Heart left ventricle (tissue), 16 donors: ENCODE results near the gene ATXN8OS. TPM values are rescaled to one million over a fixed set of nuclear protein-coding genes. Genes with fewer than 3 reads are reported as not detected.

Experiments
- ATAC-seq, 4 donors: fragments of 200-7000 bp; cut with Tn5 transposase; one replicate each; pipeline ENCODE4 v1.9.1; 2020 to 2022; ENCODE audit warnings: moderate library complexity in 4 of 4, mild to moderate bottlenecking in 3 of 4, moderate number of reproducible peaks in 1 of 4
- DNase-seq, 5 donors: peaks; one replicate each; pipeline ENCODE4 v3.0.0-alpha.2; 2020
- H3K27ac ChIP-seq, 12 donors: fragments of 200-600 bp; sonication (generic) in 4 of 12; one replicate each; pipeline versions ENCODE4 v1.5.0 to v1.8.0; 2016 to 2022; ENCODE audit warnings: mild to moderate bottlenecking in 2 of 12
- H3K27me3 ChIP-seq, 9 donors: fragments of 200-600 bp; sonication (generic) in 2 of 9; one replicate each; pipeline versions ENCODE4 v1.5.1 to v1.8.0; 2016 to 2022; ENCODE audit warnings: mild to moderate bottlenecking in 3 of 9
- H3K36me3 ChIP-seq, 9 donors: fragments of 200-600 bp; sonication (generic) in 2 of 9; one replicate each; pipeline versions ENCODE4 v1.5.0 to v1.8.0; 2018 to 2022; ENCODE audit warnings: mild to moderate bottlenecking in 2 of 9
- H3K4me1 ChIP-seq, 12 donors: fragments of 200-600 bp; sonication (generic) in 4 of 12; one replicate each; pipeline versions ENCODE4 v1.5.0 to v1.8.0; 2016 to 2022; ENCODE audit warnings: mild to moderate bottlenecking in 3 of 12
- H3K4me3 ChIP-seq, 12 donors: fragments of 200-600 bp; sonication (generic) in 4 of 12; one replicate each; pipeline versions ENCODE4 v1.5.0 to v1.8.0; 2017 to 2022; ENCODE audit warnings: mild to moderate bottlenecking in 9 of 12, moderate library complexity in 4 of 12
- H3K9me3 ChIP-seq, 12 donors: fragments of 200-600 bp; sonication (generic) in 4 of 12; one replicate each; pipeline versions ENCODE4 v1.5.0 to v1.8.0; 2016 to 2022; ENCODE audit warnings: mild to moderate bottlenecking in 1 of 12
- POLR2A ChIP-seq, 2 donors: fragments of 450-650 bp; IDR thresholded peaks; one replicate each; pipeline ENCODE4 v1.6.1; 2017; ENCODE audit warnings: antibody characterized with exemption in 2 of 2, mild to moderate bottlenecking in 2 of 2, moderate library complexity in 2 of 2
- WGBS, 4 donors: extraction: QIAGEN DNeasy Blood & Tissue Kit in 2 of 4; methylation state at CpG; one replicate each; pipeline versions ENCODE4 v1.1.5 to v1.1.7; 2013 to 2018; 5-methylcytosine and 5-hydroxymethylcytosine counted together
- intact Hi-C, 10 donors: fragments of 100-400 bp; cut with DNase I; formaldehyde crosslinking; loops; one replicate each; pipeline versions ENCODE4 v1.11.1 to v1.14.2; 2022
- polyA plus RNA-seq, 2 donors: library from polyadenylated mRNA; stranded (reverse); fragments of 200-250 nt; gene quantifications; one replicate each; pipeline ENCODE4 v1.2.3, GENCODE V29; 2013
- total RNA-seq, 9 donors: library from RNA; depleted of rRNA in 2 of 9; stranded (reverse); fragments of >200 nt in 2 of 9; fragmentation: NEBNext Ultra II Directional in 3 of 9; extraction: Animal tissue kit (Norgen Biotek cat#: 25700) in 3 of 9; gene quantifications; one replicate each; pipeline versions ENCODE4 v1.1.0 to v1.2.4, GENCODE V29; 2016 to 2023
- TF ChIP-seq, protein P1 (sequence below), 12 donors: fragments of 200-600 bp; sonication (generic) in 4 of 12; IDR thresholded peaks; one replicate each; pipeline versions ENCODE4 v1.5.0 to v1.8.0; 2018 to 2022; ENCODE audit warnings: antibody characterized with exemption in 12 of 12, mild to moderate bottlenecking in 5 of 12
- donor health status: ischemic (EF 13 %, LVEDD 7.1; RV severe dilation, severe dysfunction).
- donor health status: healthy with polysubstance abuse.
- donor health status: DM: no; HTN: yes; CAD: no.
- donor health status: DM: no; HTN: no; CAD: no.
- donor health status: ischemic (EF 25% LVEDD 6.9; RV normal size, moderate dysfunction).
- donor health status: ischemic (EF 25% LVEDD 5.7; RV mildly dilated, moderate dysfunction).
- donor health status: healthy.
- donor health status: DM: yes; HTN: yes; CAD: no.
- donor health status: ischemic (EF 35%, LVEDD 5.7; RV mildly dilated, moderate dysfunction).
- donor health status: nonischemic (EF 11% LVEDD 7.7; RV severe dilation, severe dysfunction).
- donor health status: DM: yes; HTN: yes; CAD: no.
- donor health status: PGD.
- donor health status: ischemic (EF 29% LVEDD 5.4; RV normal size, mild dysfunction).
- donor health status: nonischemic (EF 23%, LVEDD 6.1; RV moderate dilation, normal function).

ATXN8OS gene
- total and polyA plus RNA-seq, 11 donors, result not detected

- intact Hi-C loops, result no loop called here
- Histone ChIP-seq H3K4me3 (no peak overlapping the region), H3K4me1 (no peaks in the 10 kb centered on the region), H3K9me3 (peaks cover 0 to 3% (median 0%) of the 10 kb centered on the region in 12 donors), H3K27ac (no peak overlapping the region), H3K36me3 (no peaks in the 10 kb centered on the region), H3K27me3 (no peaks in the 10 kb centered on the region)
- ATAC-seq (no peak), DNase-seq (no peak)
- 45 to 56% (median 54%) methylated on average over 1 of the region's 1 CpG for WGBS, 4 donors
- TF ChIP-seq, protein P1, sequence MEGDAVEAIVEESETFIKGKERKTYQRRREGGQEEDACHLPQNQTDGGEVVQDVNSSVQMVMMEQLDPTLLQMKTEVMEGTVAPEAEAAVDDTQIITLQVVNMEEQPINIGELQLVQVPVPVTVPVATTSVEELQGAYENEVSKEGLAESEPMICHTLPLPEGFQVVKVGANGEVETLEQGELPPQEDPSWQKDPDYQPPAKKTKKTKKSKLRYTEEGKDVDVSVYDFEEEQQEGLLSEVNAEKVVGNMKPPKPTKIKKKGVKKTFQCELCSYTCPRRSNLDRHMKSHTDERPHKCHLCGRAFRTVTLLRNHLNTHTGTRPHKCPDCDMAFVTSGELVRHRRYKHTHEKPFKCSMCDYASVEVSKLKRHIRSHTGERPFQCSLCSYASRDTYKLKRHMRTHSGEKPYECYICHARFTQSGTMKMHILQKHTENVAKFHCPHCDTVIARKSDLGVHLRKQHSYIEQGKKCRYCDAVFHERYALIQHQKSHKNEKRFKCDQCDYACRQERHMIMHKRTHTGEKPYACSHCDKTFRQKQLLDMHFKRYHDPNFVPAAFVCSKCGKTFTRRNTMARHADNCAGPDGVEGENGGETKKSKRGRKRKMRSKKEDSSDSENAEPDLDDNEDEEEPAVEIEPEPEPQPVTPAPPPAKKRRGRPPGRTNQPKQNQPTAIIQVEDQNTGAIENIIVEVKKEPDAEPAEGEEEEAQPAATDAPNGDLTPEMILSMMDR (IDR thresholded peaks at IDR 0.05), result no peak
- no peak for TF ChIP-seq POLR2A (IDR thresholded peaks at IDR 0.05)
These were observed 66.0 kb downstream of the ATXN8OS start for GRCh38 chr13:70173598-70173959.

- no peaks in the 10 kb centered on the region for H3K36me3 ChIP-seq
- no peak overlapping the region for H3K27ac ChIP-seq
- WGBS, 4 donors, result 81 to 85% (median 82%) methylated on average over 1 of the region's 1 CpG
- ATAC-seq (no peak), DNase-seq (no peak)
- intact Hi-C loops, result no loop called here
- H3K4me1 ChIP-seq, result no peaks in the 10 kb centered on the region
- no peaks in the 10 kb centered on the region for H3K9me3 ChIP-seq
- H3K4me3 ChIP-seq, result no peak overlapping the region
- no peak for TF ChIP-seq POLR2A (IDR thresholded peaks at IDR 0.05)
- TF ChIP-seq, protein P1 (IDR thresholded peaks at IDR 0.05), result no peak
- H3K27me3 ChIP-seq, result no peaks in the 10 kb centered on the region
These were observed 70.7 kb downstream of the ATXN8OS start for GRCh38 chr13:70178346-70178745.

Other genes starting within 250 kb of the ATXN8OS start
- not detected for gene KLHL1, start 626 bp downstream of the ATXN8OS start, total RNA-seq
- gene KLHL1, start 626 bp downstream of the ATXN8OS start, polyA plus RNA-seq, result not detected